ENCODE data around the gene SNTB2. TPM values are rescaled to one million over a fixed set of nuclear protein-coding genes. Genes with fewer than 3 reads are reported as not detected.

Gene SNTB2
- total RNA-seq, 4 donors from 2014 or later = 13.3 to 36.8 (median 33.0) TPM

DNA sequence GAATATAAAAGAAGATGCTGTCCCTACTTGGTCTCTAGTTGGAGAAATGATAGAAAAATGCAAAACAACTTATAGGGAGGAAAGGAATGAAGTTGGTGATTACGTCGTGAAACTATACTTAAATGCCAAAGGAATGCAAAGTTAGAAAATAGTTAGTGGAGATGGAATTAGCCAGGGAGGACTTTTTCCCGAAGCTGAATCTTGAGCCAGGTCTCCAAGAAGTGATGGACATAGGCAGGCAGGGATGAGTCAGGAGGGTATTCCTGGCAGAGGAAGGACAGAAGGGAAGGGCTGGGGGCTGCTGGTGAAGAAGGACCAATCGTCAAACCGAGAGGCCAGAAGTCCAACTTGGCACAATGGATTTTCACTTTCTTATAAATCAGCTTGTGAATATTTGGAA lies 1.8 kb downstream of the SNTB2 start:
- Histone ChIP-seq H3K4me3 (peak overlapping the region; percentile 67 to 92 (median 78)), H3K27ac (peak overlapping the region in 2 of 4 donors; percentile 78 to 93), H3K4me1 (peaks cover 33 to 40% of the 10 kb centered on the region in 2 donors), H3K36me3 (no peaks in the 10 kb centered on the region), H3K27me3 (no peaks in the 10 kb centered on the region), H3K9me3 (no peaks in the 10 kb centered on the region)
- ATAC-seq (no peak), DNase-seq (no peak)
- no peak for TF ChIP-seq POLR2A (IDR thresholded peaks at IDR 0.05)
- TF ChIP-seq, protein P1, sequence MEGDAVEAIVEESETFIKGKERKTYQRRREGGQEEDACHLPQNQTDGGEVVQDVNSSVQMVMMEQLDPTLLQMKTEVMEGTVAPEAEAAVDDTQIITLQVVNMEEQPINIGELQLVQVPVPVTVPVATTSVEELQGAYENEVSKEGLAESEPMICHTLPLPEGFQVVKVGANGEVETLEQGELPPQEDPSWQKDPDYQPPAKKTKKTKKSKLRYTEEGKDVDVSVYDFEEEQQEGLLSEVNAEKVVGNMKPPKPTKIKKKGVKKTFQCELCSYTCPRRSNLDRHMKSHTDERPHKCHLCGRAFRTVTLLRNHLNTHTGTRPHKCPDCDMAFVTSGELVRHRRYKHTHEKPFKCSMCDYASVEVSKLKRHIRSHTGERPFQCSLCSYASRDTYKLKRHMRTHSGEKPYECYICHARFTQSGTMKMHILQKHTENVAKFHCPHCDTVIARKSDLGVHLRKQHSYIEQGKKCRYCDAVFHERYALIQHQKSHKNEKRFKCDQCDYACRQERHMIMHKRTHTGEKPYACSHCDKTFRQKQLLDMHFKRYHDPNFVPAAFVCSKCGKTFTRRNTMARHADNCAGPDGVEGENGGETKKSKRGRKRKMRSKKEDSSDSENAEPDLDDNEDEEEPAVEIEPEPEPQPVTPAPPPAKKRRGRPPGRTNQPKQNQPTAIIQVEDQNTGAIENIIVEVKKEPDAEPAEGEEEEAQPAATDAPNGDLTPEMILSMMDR (IDR thresholded peaks at IDR 0.05 in 4 of 5, conservative IDR thresholded peaks at IDR 0.05 in 1 of 5) = no peak
- intact Hi-C loops (cut with DNase I; ENCODE audit: low total_unique reads) = loop anchor here (5.0 kb wide), 1 partner anchor 199 kb away; the partner anchor contains the start of gene TERF2
- in situ Hi-C loops (cut with MboI; ENCODE audit: low sequenced_read_pairs in 4 of 4) = no loop called here

DNA sequence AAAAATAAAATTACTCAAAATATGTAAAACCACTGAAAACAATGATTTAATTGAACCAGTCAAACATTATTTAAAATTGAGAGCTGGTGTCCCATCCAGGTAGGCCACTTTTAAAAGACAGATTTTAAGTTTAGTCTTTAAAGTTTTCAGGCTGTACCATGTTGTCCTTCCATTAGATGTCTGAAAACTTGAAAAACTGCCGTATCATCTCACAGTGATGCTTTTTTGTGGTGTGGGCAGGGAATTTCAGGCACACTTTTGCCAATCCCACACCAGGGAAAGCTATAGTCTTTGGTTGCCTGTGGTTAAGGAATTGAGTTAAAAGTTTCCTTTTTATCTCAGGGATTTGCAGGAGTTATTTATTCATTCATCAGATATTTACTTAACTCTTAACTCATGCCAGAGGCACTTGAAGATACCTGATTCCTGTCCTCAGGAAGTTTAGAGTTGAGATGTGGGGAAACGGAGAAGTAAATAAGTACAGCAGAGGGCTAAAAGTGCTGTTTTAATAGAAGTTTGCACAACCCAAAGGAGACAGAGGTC lies 3.2 kb downstream of the SNTB2 start:
- in situ Hi-C loops (cut with MboI; ENCODE audit: low sequenced_read_pairs in 4 of 4) = no loop called here
- no peaks in the 10 kb centered on the region for H3K36me3 ChIP-seq
- TF ChIP-seq, protein P1 (IDR thresholded peaks at IDR 0.05 in 4 of 5, conservative IDR thresholded peaks at IDR 0.05 in 1 of 5) = no peak
- TF ChIP-seq POLR2A (IDR thresholded peaks at IDR 0.05) = no peak
- no peaks in the 10 kb centered on the region for H3K9me3 ChIP-seq
- no peak for DNase-seq
- no peak overlapping the region for H3K4me3 ChIP-seq
- peaks cover 38 to 53% of the 10 kb centered on the region in 2 donors for H3K4me1 ChIP-seq
- ATAC-seq = no peak
- intact Hi-C loops (cut with DNase I; ENCODE audit: low total_unique reads) = no loop called here
- H3K27me3 ChIP-seq = no peaks in the 10 kb centered on the region
- H3K27ac ChIP-seq = no peak overlapping the region

DNA sequence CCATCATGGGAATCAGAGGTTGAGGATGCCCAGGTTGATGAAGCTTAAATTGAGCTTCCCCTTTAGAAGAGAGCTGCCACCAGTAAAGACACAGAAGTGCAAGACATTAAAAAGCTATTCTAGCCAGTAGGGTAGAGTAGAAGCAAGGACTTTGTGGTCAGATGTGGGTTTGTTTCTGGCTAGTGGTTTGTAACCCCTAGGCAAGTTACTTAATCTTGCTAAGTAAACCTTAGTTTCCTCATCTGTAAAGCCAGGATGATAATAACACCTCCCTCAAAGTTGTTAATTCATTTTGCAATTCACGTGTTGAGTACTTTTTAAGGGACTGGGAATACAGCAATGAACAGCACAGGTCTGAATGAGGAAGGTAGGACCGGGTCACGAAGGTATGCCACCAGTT lies 3.6 kb downstream of the SNTB2 start:
- intact Hi-C loops (cut with DNase I; ENCODE audit: low total_unique reads) = no loop called here
- Histone ChIP-seq H3K4me3 (no peak overlapping the region), H3K9me3 (no peaks in the 10 kb centered on the region), H3K27me3 (no peaks in the 10 kb centered on the region), H3K27ac (no peak overlapping the region), H3K4me1 (peaks cover 38 to 57% of the 10 kb centered on the region in 2 donors), H3K36me3 (no peaks in the 10 kb centered on the region)
- TF ChIP-seq POLR2A (IDR thresholded peaks at IDR 0.05) = no peak
- TF ChIP-seq, protein P1 (IDR thresholded peaks at IDR 0.05 in 4 of 5, conservative IDR thresholded peaks at IDR 0.05 in 1 of 5) = no peak
- ATAC-seq (no peak), DNase-seq (no peak)
- in situ Hi-C loops (cut with MboI; ENCODE audit: low sequenced_read_pairs in 4 of 4) = no loop called here

DNA sequence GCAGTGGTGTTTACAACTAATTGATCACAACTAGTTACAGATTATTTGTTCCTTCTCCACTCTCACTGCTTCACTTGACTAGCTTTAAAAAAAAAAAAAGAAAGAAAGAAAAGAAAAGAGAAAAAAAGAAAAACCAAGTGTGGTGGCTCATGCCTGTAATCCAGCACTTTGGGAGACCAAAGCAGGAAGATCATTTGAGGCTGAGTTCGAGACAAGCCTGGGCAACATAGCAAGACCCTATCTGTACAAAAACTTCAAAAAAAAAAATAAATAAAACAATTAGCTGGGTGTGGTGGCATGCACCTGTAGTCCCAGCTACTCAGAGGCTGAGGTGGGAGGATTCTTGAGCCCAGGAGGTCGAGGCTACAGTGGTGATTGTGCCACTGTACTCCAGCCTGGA lies 4.2 kb downstream of the SNTB2 start:
- in situ Hi-C loops (cut with MboI; ENCODE audit: low sequenced_read_pairs in 4 of 4) = no loop called here
- ATAC-seq (no peak), DNase-seq (no peak)
- Histone ChIP-seq H3K4me1 (peaks cover 37 to 59% of the 10 kb centered on the region in 2 donors), H3K27ac (no peak overlapping the region), H3K27me3 (no peaks in the 10 kb centered on the region), H3K9me3 (no peaks in the 10 kb centered on the region), H3K36me3 (no peaks in the 10 kb centered on the region), H3K4me3 (no peak overlapping the region)
- intact Hi-C loops (cut with DNase I; ENCODE audit: low total_unique reads) = no loop called here
- TF ChIP-seq POLR2A (IDR thresholded peaks at IDR 0.05) = no peak
- TF ChIP-seq, protein P1 (IDR thresholded peaks at IDR 0.05 in 4 of 5, conservative IDR thresholded peaks at IDR 0.05 in 1 of 5) = no peak

DNA sequence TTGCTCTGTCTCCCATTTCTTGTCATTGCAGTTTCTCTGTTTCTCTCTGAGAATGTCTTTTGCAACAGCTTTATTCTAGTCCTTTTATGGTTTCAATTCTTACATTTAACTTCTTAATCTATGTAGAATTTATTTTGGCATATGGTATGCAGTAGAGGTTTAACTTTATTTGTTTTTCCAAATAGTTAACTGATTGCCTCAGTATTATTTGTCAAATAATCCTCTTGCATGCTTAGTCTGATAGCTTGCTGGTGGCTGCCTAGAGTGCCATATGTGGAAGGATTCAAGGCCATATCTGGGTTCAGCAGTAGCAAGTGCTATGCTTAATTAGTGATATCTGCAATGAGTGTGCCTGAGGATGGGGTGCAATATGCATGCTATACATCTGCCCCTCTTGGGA lies 6.9 kb downstream of the SNTB2 start:
- H3K4me1 ChIP-seq = peaks cover 23 to 47% of the 10 kb centered on the region in 2 donors
- in situ Hi-C loops (cut with MboI; ENCODE audit: low sequenced_read_pairs in 4 of 4) = no loop called here
- no peaks in the 10 kb centered on the region for H3K9me3 ChIP-seq
- TF ChIP-seq POLR2A (IDR thresholded peaks at IDR 0.05) = no peak
- TF ChIP-seq, protein P1 (IDR thresholded peaks at IDR 0.05 in 4 of 5, conservative IDR thresholded peaks at IDR 0.05 in 1 of 5) = no peak
- intact Hi-C loops (cut with DNase I; ENCODE audit: low total_unique reads) = no loop called here
- DNase-seq = no peak
- no peaks in the 10 kb centered on the region for H3K36me3 ChIP-seq
- no peak overlapping the region for H3K4me3 ChIP-seq
- no peak for ATAC-seq
- no peaks in the 10 kb centered on the region for H3K27me3 ChIP-seq
- H3K27ac ChIP-seq = no peak overlapping the region
